Activated naive CD4-positive, alpha-beta T cell treated with anti-CD3 and anti-CD28 coated beads, Interleukin-2, amount 50 U/mL, for 24 hours (primary cell): Measurements from ENCODE around the gene GALNT7.

Source experiments
- H3K27ac Mint-ChIP-seq: one replicate; pipeline ENCODE4 v1.8.0; 2021; ENCODE audit warnings: mild to moderate bottlenecking, mixed read lengths
- H3K27me3 Mint-ChIP-seq: one replicate; pipeline ENCODE4 v1.8.0; 2021; ENCODE audit warnings: mixed read lengths
- H3K36me3 Mint-ChIP-seq: one replicate; pipeline ENCODE4 v1.8.0; 2021; ENCODE audit warnings: mixed read lengths
- H3K4me1 Mint-ChIP-seq: one replicate; pipeline ENCODE4 v1.8.0; 2021; ENCODE audit warnings: mixed read lengths
- H3K4me3 Mint-ChIP-seq: one replicate; pipeline ENCODE4 v1.8.0; 2021; ENCODE audit warnings: mild to moderate bottlenecking, mixed read lengths
- H3K9me3 Mint-ChIP-seq: one replicate; pipeline ENCODE4 v1.8.0; 2021; ENCODE audit warnings: mixed read lengths

GALNT7 gene

DNA sequence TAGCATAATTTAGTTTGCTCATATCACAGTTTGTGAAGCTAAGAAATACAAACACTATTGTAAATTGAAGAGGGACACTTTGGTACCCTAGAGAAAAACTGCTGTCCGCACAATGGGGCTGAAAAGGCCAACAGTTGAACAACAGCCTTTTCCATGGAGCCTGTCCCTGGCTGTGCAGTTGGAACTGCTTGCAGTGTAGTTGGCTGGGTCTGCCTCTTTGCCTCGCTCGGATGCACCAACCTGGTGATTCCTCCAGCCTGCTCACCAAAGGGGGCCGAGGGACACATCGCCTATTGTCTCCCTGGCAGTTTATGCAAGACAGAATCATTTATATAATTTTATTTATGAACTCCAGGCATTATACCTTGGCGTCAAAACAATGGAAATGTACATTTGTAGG, 16.5 kb upstream of the GALNT7 start:
- H3K4me3 Mint-ChIP-seq, result no peak overlapping the region
- H3K9me3 Mint-ChIP-seq, result no peaks in the 10 kb centered on the region
- H3K27ac Mint-ChIP-seq, result no peak overlapping the region
- no peaks in the 10 kb centered on the region for H3K36me3 Mint-ChIP-seq
- no peaks in the 10 kb centered on the region for H3K27me3 Mint-ChIP-seq
- no peaks in the 10 kb centered on the region for H3K4me1 Mint-ChIP-seq

DNA sequence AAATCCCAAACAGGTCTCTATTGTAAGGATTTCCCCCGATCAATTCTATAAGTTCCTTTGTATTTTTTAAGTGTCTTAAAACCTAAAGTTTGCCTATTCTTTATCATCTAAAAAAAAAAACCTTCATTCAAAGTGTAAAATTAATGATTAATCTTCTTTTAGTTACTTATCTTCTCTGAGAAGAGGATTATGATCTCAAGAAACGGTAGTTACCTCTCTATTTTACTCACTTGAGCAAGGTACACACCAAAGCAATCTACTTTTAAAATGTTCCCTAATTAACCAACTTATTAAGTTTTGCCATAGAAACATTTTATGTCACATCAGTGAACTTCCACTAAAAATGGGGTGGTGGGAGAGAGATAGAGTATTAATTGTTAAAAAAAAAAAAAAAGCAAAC, 15.2 kb upstream of the GALNT7 start:
- no peaks in the 10 kb centered on the region for H3K9me3 Mint-ChIP-seq
- H3K4me1 Mint-ChIP-seq, result no peaks in the 10 kb centered on the region
- H3K27me3 Mint-ChIP-seq, result no peaks in the 10 kb centered on the region
- H3K4me3 Mint-ChIP-seq, result no peak overlapping the region
- H3K27ac Mint-ChIP-seq, result no peak overlapping the region
- H3K36me3 Mint-ChIP-seq, result no peaks in the 10 kb centered on the region

DNA sequence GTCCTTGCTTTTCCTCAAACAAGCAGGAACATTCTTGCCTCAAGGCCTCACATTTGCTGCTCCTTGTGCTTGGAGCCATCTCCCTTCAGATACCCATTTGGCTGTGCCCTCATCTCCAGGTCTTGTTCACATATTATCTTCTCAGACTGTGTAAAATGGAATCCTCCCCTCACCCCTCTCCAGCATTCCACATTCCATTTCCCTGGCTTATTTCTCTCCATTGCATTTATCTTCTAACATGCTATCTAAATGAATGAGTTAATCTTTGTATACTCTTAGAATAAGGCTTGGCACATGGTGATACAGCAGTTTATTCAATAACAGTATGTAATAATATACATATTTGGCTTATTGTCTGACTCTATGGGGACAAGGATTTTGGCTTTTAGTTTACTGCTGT, 8.8 kb upstream of the GALNT7 start:
- no peak overlapping the region for H3K27ac Mint-ChIP-seq
- no peaks in the 10 kb centered on the region for H3K4me1 Mint-ChIP-seq
- H3K4me3 Mint-ChIP-seq, result no peak overlapping the region
- H3K9me3 Mint-ChIP-seq, result no peaks in the 10 kb centered on the region
- no peaks in the 10 kb centered on the region for H3K27me3 Mint-ChIP-seq
- no peaks in the 10 kb centered on the region for H3K36me3 Mint-ChIP-seq

DNA sequence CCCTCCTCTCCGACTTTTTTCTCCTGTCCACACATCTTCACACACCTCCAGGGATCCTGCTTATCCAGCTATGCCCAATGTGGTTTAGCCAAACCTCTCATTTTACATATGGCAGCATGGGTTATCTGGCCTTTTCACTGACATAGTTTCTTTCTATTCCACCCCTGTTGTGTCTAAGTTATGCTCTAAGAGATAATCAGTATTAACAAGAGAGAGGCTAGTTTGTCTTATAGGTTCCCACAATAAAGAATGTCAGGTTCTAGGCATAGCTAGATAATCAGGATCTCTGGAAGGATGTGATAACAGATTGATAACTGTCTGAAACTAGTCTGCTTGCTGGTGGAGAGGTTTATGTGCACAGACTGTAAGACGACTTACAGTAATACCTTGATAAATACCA, 7.7 kb upstream of the GALNT7 start:
- no peaks in the 10 kb centered on the region for H3K9me3 Mint-ChIP-seq

DNA sequence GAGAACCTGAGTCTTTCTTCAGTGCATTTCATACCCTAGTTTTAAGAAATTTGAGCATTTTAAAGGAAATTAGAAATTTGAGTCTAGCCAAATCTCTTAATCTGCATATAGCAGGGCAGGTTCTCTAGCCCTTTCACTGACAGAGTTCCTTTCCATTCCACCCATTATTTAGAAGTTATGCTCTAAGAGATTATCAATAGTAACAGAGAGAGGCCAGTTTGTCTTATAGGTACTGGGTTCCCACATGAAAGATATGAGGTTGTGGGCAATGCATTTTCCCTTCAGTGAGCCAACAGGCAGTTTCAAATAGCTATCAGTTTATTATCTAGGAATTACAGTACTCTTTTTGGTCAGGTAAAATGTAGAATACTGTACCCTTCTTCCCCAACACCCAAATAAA, 7.3 kb upstream of the GALNT7 start:
- no peak overlapping the region for H3K4me3 Mint-ChIP-seq
- peaks cover 9% of the 10 kb centered on the region for H3K4me1 Mint-ChIP-seq
- no peak overlapping the region for H3K27ac Mint-ChIP-seq
- no peaks in the 10 kb centered on the region for H3K9me3 Mint-ChIP-seq
- H3K36me3 Mint-ChIP-seq, result no peaks in the 10 kb centered on the region
- H3K27me3 Mint-ChIP-seq, result no peaks in the 10 kb centered on the region

More for the DNA sequence above, 7.7 kb upstream of the GALNT7 start:
- Mint-ChIP-seq H3K4me1 (peaks cover 5% of the 10 kb centered on the region), H3K4me3 (no peak overlapping the region), H3K27ac (no peak overlapping the region), H3K27me3 (no peaks in the 10 kb centered on the region), H3K36me3 (no peaks in the 10 kb centered on the region)

DNA sequence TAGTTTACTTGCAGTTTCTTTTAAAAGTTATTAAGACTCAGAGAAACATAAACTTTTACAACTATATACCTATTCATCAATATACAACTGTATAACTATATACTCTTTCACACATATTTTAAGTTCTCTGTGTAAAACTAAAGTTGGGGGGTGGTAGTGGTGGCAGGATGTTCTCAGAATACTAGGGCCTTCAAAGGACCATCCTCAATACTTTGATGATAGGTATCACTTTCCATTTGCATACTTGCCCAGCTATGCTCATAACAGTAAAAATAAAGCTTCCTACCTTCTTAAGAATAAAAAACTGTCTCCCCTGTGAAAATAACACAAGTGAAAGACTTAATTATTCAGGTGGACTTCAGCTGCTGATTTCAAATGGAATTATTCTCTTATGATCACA, 2.9 kb upstream of the GALNT7 start:
- H3K9me3 Mint-ChIP-seq, result no peaks in the 10 kb centered on the region
- H3K4me3 Mint-ChIP-seq, result no peak overlapping the region
- H3K27ac Mint-ChIP-seq, result no peak overlapping the region
- H3K27me3 Mint-ChIP-seq, result no peaks in the 10 kb centered on the region
- peaks cover 32% of the 10 kb centered on the region for H3K4me1 Mint-ChIP-seq
- no peaks in the 10 kb centered on the region for H3K36me3 Mint-ChIP-seq

DNA sequence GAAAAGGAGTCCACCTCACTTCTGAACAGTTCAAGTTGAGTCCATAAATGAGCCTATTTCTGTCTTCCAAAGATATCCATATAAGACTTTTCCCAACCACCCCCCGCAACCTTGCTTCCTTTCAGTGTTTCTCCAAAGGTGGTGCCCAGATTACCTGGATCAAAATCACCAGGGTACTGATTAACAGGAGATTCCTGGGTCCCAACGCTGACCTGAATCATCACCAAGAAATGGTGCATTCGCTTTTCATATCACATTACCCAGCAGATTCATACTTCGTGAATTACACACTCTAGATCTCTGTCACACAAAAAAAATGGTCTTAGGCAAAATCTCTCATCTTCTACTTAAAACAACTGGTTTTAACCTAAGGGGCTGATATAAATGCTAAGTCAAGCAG, 2.1 kb upstream of the GALNT7 start:
- Mint-ChIP-seq H3K9me3 (no peaks in the 10 kb centered on the region), H3K4me3 (no peak overlapping the region), H3K36me3 (no peaks in the 10 kb centered on the region), H3K27me3 (no peaks in the 10 kb centered on the region), H3K27ac (no peak overlapping the region), H3K4me1 (peaks cover 40% of the 10 kb centered on the region)

DNA sequence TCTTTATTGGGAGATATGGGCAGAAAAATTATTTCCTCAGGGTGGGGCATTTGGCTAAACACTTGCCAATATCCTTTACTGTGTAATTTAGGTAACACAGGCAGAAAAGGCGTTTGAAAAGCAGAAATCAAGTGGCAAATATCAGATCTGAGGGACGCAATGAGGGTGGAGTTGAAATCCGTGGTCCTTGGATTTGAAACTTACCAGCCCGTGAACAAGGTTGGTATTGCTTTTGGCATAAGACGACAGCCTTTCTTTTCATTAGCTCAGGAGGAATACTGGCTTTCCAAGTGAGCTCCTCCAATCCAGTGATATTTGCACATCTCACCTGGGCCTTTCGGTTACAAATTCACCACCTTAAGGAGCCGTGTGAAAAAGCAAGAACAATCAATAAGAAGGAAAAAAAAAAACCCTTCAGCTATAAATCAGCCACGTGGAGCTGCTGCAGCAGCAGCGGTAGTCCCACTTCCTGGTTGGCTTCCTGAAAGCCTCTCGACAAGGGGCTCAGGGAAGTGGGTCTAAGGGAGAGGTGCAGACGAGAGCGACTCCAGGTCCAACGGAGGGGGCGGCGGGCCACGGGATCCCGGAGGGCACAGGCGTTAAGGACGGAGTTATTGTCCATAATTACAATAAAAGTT, 734 bp upstream of the GALNT7 start:
- Mint-ChIP-seq H3K27me3 (no peaks in the 10 kb centered on the region), H3K4me3 (peak overlapping the region; percentile 97), H3K27ac (peak overlapping the region; percentile 93), H3K36me3 (no peaks in the 10 kb centered on the region), H3K4me1 (peaks cover 53% of the 10 kb centered on the region), H3K9me3 (no peaks in the 10 kb centered on the region)

DNA sequence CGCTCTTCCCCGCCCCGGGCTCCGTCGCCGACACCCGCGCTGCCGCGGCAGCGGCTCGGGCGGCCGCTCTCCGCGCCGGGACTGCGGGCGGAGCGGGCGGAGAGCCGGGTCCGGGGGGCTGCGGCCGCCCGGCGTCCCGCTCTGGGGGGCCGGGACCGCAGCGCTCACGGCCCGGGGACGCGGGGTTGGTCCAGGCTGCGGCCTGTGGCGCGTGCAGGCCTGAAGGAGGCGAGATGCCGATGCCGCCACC, 492 bp downstream of the GALNT7 start:
- Mint-ChIP-seq H3K9me3 (no peaks in the 10 kb centered on the region), H3K36me3 (no peaks in the 10 kb centered on the region), H3K27ac (no peak overlapping the region), H3K27me3 (no peaks in the 10 kb centered on the region), H3K4me1 (peaks cover 61% of the 10 kb centered on the region), H3K4me3 (no peak overlapping the region)

DNA sequence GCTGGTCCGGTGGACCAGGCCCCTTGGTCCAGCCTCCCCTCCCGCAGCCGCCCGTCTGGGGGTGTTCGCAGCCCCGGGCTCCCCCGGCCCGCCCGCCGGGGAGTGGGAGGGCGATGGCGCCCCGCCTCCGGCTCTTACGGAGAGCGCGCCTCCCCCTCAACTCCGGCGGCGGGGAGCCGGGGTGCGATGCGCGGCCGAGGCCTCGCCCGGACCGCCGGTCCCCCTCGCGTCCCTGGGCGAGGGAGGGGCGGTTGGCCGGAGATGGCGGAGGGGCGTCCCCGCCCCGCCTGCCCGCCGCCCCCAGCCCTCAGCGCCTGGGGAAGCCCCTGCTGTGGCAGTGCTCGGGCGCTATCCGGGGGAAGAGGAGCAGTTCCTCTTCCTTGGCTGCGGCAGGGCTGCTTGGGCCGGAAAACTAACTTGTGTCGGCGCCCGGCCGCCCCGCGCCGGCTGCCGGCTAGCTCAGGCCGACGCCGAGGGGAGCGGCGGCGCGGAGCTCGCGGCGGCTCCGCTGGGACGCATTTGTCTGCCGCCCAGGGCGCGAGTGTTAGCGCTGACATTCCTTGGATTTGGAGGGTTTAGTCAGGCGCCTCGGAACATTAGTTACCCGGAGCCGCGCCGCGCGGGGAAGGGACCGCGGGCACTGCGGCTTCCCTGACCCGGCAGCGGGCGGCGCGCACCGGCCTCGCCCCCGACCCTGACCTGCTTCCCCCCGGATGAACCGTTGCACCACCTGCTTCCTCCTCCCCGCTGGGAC, 994 bp downstream of the GALNT7 start:
- peak overlapping the region; percentile 91 for H3K4me3 Mint-ChIP-seq
- H3K36me3 Mint-ChIP-seq, result no peaks in the 10 kb centered on the region
- H3K27me3 Mint-ChIP-seq, result no peaks in the 10 kb centered on the region
- H3K27ac Mint-ChIP-seq, result no peak overlapping the region
- no peaks in the 10 kb centered on the region for H3K9me3 Mint-ChIP-seq
- peaks cover 66% of the 10 kb centered on the region for H3K4me1 Mint-ChIP-seq

DNA sequence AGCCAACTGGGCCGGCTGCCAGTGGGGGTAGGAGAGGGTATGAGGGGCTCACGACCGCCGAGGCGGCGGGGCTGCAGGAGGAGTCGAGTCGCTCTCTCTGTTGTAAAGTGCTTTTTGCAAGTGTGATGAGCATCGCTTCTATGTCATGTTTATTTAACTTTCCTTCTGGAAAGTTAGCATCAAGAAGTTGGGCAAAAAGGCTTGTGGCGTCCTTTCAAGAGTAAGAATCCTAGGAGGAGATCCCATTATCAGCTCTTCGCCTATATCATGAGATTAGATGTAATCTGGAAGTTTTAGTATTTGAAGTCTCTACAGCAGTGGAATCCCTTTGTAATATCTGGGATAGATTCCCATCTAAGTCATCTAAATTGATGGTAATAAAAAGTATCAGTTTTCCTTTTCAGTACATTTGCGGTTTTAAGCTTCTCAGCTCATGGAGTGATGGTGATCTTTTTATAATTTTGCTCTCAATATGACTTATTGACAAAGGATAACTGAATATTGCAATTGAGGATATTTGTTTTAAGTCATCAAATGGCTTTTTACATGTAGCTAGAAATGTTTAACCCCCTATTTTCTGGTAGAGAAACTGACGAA, 1.7 kb downstream of the GALNT7 start:
- no peaks in the 10 kb centered on the region for H3K9me3 Mint-ChIP-seq
- H3K36me3 Mint-ChIP-seq, result no peaks in the 10 kb centered on the region
- H3K4me1 Mint-ChIP-seq, result peaks cover 70% of the 10 kb centered on the region
- H3K27ac Mint-ChIP-seq, result peak overlapping the region; percentile 82
- peak overlapping the region; percentile 91 for H3K4me3 Mint-ChIP-seq
- no peaks in the 10 kb centered on the region for H3K27me3 Mint-ChIP-seq

DNA sequence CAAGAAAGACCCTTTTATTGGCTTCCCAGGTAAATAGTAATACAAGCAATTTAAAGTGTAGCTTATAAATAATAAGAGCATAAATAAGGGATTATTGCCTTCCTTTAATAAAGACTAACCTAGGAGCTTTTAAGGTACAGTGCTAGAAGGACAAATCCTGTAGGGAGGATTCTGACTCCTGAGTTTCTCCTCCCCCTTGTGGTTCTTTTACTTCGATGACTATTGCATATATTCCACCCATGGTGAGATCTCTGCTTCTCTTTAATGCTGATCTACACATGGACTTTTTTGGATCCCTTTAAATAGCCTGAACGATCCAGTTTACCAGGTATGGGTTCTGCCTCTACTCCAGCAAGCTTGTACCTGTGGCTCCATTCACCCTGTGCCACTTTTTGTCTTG, 2.5 kb downstream of the GALNT7 start:
- Mint-ChIP-seq H3K36me3 (no peaks in the 10 kb centered on the region), H3K27ac (no peak overlapping the region), H3K9me3 (no peaks in the 10 kb centered on the region), H3K4me3 (peak overlapping the region; percentile 91), H3K4me1 (peaks cover 70% of the 10 kb centered on the region), H3K27me3 (no peaks in the 10 kb centered on the region)

DNA sequence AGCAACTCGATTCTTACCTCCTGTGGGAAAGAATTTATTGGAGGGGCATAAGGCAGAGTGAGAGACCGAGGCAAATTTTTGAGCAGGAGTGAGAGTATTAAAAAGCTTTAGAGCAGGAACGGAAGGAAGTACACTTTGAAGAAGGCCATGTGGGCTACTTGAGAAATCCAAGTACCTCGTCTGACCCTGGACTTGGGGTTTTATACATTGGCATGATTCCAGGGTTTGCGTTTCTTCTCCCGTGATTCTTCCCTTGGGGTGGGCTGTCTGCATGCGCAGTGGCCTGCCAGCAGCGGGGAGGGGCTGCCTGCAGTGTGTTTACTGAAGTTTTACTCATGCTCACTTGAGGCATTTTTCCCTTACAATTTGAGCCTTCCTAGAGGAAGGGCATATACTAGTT, 3.4 kb downstream of the GALNT7 start:
- no peaks in the 10 kb centered on the region for H3K27me3 Mint-ChIP-seq
- no peaks in the 10 kb centered on the region for H3K9me3 Mint-ChIP-seq
- no peak overlapping the region for H3K4me3 Mint-ChIP-seq
- H3K4me1 Mint-ChIP-seq, result peaks cover 70% of the 10 kb centered on the region
- H3K27ac Mint-ChIP-seq, result no peak overlapping the region
- H3K36me3 Mint-ChIP-seq, result no peaks in the 10 kb centered on the region

DNA sequence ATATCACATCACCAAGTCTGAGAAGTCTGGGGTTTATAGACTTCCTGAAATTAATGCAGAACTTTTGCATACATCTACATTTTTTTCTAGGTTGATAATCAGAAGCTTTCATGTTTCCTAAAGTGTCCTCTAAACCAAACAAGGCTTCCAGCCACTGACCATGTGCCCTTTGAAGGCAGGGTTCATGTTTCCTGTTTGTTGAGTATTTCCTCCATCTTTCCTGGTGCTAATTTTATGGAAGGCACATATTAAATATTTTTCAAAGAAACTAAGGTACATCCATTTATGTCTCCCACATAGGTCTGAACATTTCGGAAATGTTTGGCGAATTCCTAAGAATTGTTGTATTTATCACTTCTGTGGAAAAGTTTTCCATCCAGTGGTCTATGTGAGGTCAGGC, 5.6 kb downstream of the GALNT7 start:
- H3K4me3 Mint-ChIP-seq, result no peak overlapping the region
- no peaks in the 10 kb centered on the region for H3K9me3 Mint-ChIP-seq
- peaks cover 2% of the 10 kb centered on the region for H3K36me3 Mint-ChIP-seq
- H3K27ac Mint-ChIP-seq, result no peak overlapping the region
- H3K4me1 Mint-ChIP-seq, result peaks cover 68% of the 10 kb centered on the region
- H3K27me3 Mint-ChIP-seq, result no peaks in the 10 kb centered on the region

DNA sequence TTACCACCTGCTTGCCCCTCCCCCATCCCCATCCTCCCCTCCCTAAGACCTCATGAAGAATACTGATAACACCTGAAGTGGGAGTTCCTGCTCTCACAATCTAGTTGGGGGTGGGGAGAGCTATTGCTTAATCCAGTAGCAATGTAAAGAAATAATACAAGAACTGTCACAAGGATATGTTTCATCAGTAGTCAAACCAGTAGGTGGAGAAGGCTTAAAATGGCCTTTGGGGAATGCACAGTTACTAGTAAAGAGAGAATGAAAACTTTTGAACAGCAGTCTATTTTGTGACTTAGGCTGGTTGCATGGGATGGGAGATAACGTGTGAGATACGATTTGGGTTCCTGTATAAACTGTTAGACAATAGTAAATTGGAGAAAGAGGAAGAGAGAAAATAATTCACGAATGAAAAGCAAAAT, 6.0 kb downstream of the GALNT7 start:
- no peak overlapping the region for H3K4me3 Mint-ChIP-seq
- H3K4me1 Mint-ChIP-seq, result peaks cover 71% of the 10 kb centered on the region
- H3K27me3 Mint-ChIP-seq, result no peaks in the 10 kb centered on the region
- H3K9me3 Mint-ChIP-seq, result no peaks in the 10 kb centered on the region
- H3K36me3 Mint-ChIP-seq, result peaks cover 2% of the 10 kb centered on the region
- no peak overlapping the region for H3K27ac Mint-ChIP-seq

DNA sequence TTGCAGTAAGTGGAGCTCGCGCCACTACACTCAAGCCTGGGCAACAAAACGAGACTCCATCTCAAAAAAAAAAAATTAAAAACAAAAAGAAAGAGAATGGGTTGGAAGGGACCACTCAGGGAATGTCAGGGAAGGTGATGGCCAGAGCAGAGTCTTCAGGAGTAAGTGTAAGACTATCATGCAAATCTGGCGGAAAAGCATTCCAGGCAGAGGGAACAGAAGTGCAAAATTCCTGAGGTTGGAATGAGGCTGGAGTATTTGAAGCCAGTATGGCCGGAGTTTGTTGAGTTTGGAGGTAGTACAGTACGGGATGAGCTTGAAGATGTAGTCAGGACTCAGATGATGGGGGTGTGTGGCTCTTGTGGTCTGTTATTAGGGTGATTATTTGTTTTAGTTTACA, 7.4 kb downstream of the GALNT7 start:
- Mint-ChIP-seq H3K4me1 (peaks cover 62% of the 10 kb centered on the region), H3K4me3 (no peak overlapping the region), H3K36me3 (peaks cover 2% of the 10 kb centered on the region), H3K27ac (no peak overlapping the region), H3K9me3 (no peaks in the 10 kb centered on the region), H3K27me3 (no peaks in the 10 kb centered on the region)
